Fibroblast of lung (primary cell): ENCODE measurements around the gene LCN10. TPM values are rescaled to one million over a fixed set of nuclear protein-coding genes. Genes with fewer than 3 reads are reported as not detected.
A peak's percentile ranks its signal among the peaks of the same experiment; 100 is the strongest.

Source experiments
- DNase-seq, 2 donors: peaks; one replicate each; pipeline versions ENCODE4 v3.0.0 to v3.0.0-alpha.2; 2010; ENCODE audit warnings: low read depth in 2 of 2
- H2AFZ ChIP-seq: 2 replicates; pipeline ENCODE4 v1.5.1; 2012; ENCODE audit warnings: low read length, control low read depth, inconsistent platforms
- H3K27ac ChIP-seq: 2 replicates; pipeline ENCODE4 v1.5.1; 2011; ENCODE audit warnings: low read length, control low read depth; ENCODE audit not compliant: insufficient read depth
- H3K27me3 ChIP-seq: 2 replicates; pipeline ENCODE4 v1.5.1; 2011; ENCODE audit warnings: mild to moderate bottlenecking, low read length; ENCODE audit not compliant: control insufficient read depth, insufficient read depth
- H3K36me3 ChIP-seq: 2 replicates; pipeline ENCODE4 v1.5.1; 2011; ENCODE audit warnings: low read length; ENCODE audit not compliant: control insufficient read depth, insufficient read depth
- H3K4me1 ChIP-seq: 2 replicates; pipeline ENCODE4 v1.5.1; 2011; ENCODE audit warnings: low read length; ENCODE audit not compliant: control insufficient read depth, insufficient read depth; ENCODE audit errors: extremely low read depth
- H3K4me2 ChIP-seq: 2 replicates; pipeline ENCODE4 v1.5.1; 2011; ENCODE audit warnings: low read length, control low read depth; ENCODE audit not compliant: insufficient read depth; ENCODE audit errors: extremely low read depth
- H3K4me3 ChIP-seq, 4 experiments: fragments of 200-600 bp in 1 of 4; sonication (generic) in 1 of 4; replicated peaks in 1 of 4; 2 replicates each; pipeline ENCODE4 v1.5.1; 2011 to 2016; ENCODE audit warnings: low read length in 4 of 4, low read depth in 3 of 4, mild to moderate bottlenecking in 3 of 4, control low read depth in 2 of 4, inconsistent platforms in 1 of 4, mixed read lengths in 1 of 4; ENCODE audit not compliant: insufficient read depth in 1 of 4; ENCODE audit errors: control extremely low read depth in 1 of 4
- H3K79me2 ChIP-seq: 2 replicates; pipeline ENCODE4 v1.5.1; 2012; ENCODE audit warnings: mild to moderate bottlenecking, low read length, inconsistent platforms; ENCODE audit not compliant: control insufficient read depth, insufficient read depth
- H3K9ac ChIP-seq: 2 replicates; pipeline ENCODE4 v1.5.1; 2011; ENCODE audit warnings: mild to moderate bottlenecking, low read length, control low read depth; ENCODE audit not compliant: insufficient read depth
- H3K9me3 ChIP-seq: 2 replicates; pipeline ENCODE4 v1.5.1; 2012; ENCODE audit warnings: low read depth, low read length; ENCODE audit not compliant: control insufficient read depth, insufficient read depth
- H4K20me1 ChIP-seq: 2 replicates; pipeline ENCODE4 v1.5.1; 2011; ENCODE audit warnings: low read length; ENCODE audit not compliant: control insufficient read depth, insufficient read depth; ENCODE audit errors: extremely low read depth
- EZH2 ChIP-seq: IDR thresholded peaks from 2 replicates; pipeline ENCODE4 v1.5.1; 2012; ENCODE audit warnings: low read length, control low read depth, mild to moderate bottlenecking; ENCODE audit errors: missing control alignments
- polyA plus RNA-seq, 2 donors: library from polyadenylated mRNA; depleted of rRNA in 1 of 2; stranded (reverse) in 1 of 2; unstranded in 1 of 2; fragments of >200 nt; gene quantifications; 2 replicates each; pipeline ENCODE4 v1.2.1, GENCODE V29; 2011 to 2012; ENCODE audit warnings: missing spikeins in 1 of 2
- total RNA-seq: library from RNA; depleted of rRNA; stranded (reverse); fragments of >200 nt; gene quantifications from 2 replicates; pipeline ENCODE4 v1.2.1, GENCODE V29; 2014
- TF ChIP-seq, protein P1 (sequence below), 2 donors: IDR thresholded peaks in 1 of 2; conservative IDR thresholded peaks in 1 of 2; 1 replicate in 1 of 2; 2 replicates in 1 of 2; pipeline ENCODE4 v1.5.1; 2011 to 2012; ENCODE audit warnings: low read length in 2 of 2, control low read depth in 1 of 2, inconsistent platforms in 1 of 2, low read depth in 1 of 2, mild to moderate bottlenecking in 1 of 2

Gene LCN10
- total and polyA plus RNA-seq, 2 donors (not counting 1 experiment from before 2014, with no cell fraction given) = not detected

DNA sequence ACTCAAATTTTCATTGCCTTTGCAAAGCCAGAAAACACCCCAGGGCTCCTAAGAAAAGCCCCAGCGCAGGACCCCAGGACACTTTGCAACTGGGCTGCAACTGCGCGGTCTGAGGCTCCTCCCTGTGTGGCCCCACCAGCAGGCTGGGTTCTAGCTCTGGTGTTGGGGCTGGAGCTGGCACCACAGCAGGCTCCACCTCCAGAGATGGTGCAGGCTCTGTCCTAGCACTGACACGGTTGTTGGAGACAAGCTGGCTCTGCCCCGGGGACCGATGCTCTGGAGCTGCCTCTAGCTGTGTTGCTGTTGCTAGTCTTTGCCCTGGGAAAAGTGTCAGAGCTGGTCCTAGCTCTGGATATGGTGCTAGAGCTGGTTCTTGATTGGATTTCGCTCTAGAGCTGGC is 13.6 kb downstream of the LCN10 start:
- DNase-seq = no peak
- no peaks in the 10 kb centered on the region for H4K20me1 ChIP-seq
- H2AFZ ChIP-seq = no peak overlapping the region

GRCh38 chr9:136728548-136729123 is 14.1 kb downstream of the LCN10 start:
- Histone ChIP-seq H3K4me2 (peak overlapping the region; percentile 49), H3K36me3 (peaks cover 12% of the 10 kb centered on the region), H2AFZ (peak overlapping the region; percentile 64), H3K79me2 (peaks cover 43% of the 10 kb centered on the region), H3K27ac (peak overlapping the region; percentile 63), H3K9me3 (no peaks in the 10 kb centered on the region), H3K4me1 (peaks cover 14% of the 10 kb centered on the region), H4K20me1 (no peaks in the 10 kb centered on the region), H3K27me3 (no peaks in the 10 kb centered on the region), H3K4me3 (peak overlapping the region; percentile 60 to 75 (median 66)), H3K9ac (peak overlapping the region; percentile 80)
- DNase-seq = peak; percentile 31 to 48
- TF ChIP-seq, protein P1, sequence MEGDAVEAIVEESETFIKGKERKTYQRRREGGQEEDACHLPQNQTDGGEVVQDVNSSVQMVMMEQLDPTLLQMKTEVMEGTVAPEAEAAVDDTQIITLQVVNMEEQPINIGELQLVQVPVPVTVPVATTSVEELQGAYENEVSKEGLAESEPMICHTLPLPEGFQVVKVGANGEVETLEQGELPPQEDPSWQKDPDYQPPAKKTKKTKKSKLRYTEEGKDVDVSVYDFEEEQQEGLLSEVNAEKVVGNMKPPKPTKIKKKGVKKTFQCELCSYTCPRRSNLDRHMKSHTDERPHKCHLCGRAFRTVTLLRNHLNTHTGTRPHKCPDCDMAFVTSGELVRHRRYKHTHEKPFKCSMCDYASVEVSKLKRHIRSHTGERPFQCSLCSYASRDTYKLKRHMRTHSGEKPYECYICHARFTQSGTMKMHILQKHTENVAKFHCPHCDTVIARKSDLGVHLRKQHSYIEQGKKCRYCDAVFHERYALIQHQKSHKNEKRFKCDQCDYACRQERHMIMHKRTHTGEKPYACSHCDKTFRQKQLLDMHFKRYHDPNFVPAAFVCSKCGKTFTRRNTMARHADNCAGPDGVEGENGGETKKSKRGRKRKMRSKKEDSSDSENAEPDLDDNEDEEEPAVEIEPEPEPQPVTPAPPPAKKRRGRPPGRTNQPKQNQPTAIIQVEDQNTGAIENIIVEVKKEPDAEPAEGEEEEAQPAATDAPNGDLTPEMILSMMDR (conservative IDR thresholded peaks at IDR 0.05 in 1 of 2, IDR thresholded peaks at IDR 0.05 in 1 of 2; ENCODE audit: low read depth in 1 of 2, low read length in 2 of 2) = no peak

More for the DNA sequence above, 13.6 kb downstream of the LCN10 start:
- Histone ChIP-seq H3K36me3 (peaks cover 8% of the 10 kb centered on the region), H3K4me2 (peak overlapping the region; percentile 49), H3K4me3 (peak overlapping the region; percentile 60 to 75 (median 66)), H3K27ac (no peak overlapping the region), H3K9ac (peak overlapping the region; percentile 80), H3K27me3 (no peaks in the 10 kb centered on the region), H3K79me2 (peaks cover 41% of the 10 kb centered on the region), H3K9me3 (no peaks in the 10 kb centered on the region), H3K4me1 (peaks cover 14% of the 10 kb centered on the region)
- TF ChIP-seq, protein P1 (conservative IDR thresholded peaks at IDR 0.05 in 1 of 2, IDR thresholded peaks at IDR 0.05 in 1 of 2; ENCODE audit: low read depth in 1 of 2, low read length in 2 of 2) = no peak
- TF ChIP-seq EZH2 = no peak

DNA sequence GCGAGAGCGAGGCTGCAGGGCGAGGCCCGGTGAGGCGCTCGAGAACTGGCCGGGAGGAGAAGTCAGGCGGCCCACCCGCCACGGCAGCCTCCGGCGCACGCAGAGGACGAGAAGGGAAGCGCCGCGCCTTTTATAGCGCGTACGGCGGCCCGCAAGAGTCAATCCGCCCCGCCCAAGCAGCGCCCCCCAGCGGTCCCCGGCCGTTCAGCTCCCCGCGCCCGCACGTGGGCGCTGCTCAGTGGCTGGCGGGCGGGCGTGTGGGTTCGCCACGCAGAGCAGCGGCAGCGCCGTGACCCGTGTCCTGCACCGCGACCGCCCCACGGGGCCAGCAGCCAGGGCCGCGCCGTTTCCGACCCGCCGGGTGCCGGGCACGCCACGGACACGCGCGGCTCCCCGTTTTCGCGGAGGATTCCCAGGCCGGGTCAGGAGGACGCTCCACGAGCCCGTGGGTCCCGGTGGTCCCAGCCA is 14.6 kb downstream of the LCN10 start:
- no peaks in the 10 kb centered on the region for H3K27me3 ChIP-seq
- H3K36me3 ChIP-seq = peaks cover 17% of the 10 kb centered on the region
- peak overlapping the region; percentile 63 for H3K27ac ChIP-seq
- H4K20me1 ChIP-seq = no peaks in the 10 kb centered on the region
- H3K4me1 ChIP-seq = peaks cover 14% of the 10 kb centered on the region
- H3K4me2 ChIP-seq = peak overlapping the region; percentile 49
- no peaks in the 10 kb centered on the region for H3K9me3 ChIP-seq
- H2AFZ ChIP-seq = peak overlapping the region; percentile 64
- peak; percentile 84 to 90 for DNase-seq
- H3K4me3 ChIP-seq = peak overlapping the region; percentile 69 to 98 (median 86)
- H3K79me2 ChIP-seq = peaks cover 43% of the 10 kb centered on the region
- H3K9ac ChIP-seq = peak overlapping the region; percentile 80
- TF ChIP-seq, protein P1 (conservative IDR thresholded peaks at IDR 0.05 in 1 of 2, IDR thresholded peaks at IDR 0.05 in 1 of 2; ENCODE audit: low read depth in 1 of 2, low read length in 2 of 2) = peak; percentile 59 to 70
- TF ChIP-seq EZH2 = no peak
